NCI-H1048 (cell line): ENCODE results near the gene GOLGA3.
"Not testable (repeated sequence)": the region's sequence is repeated elsewhere in the genome, so short reads cannot be mapped to it uniquely, and the experiment has no call there.

ENCODE experiments used
- DNase-seq: peaks from one replicate; lab custom pipeline; 2025; lab: John Stamatoyannopoulos, UW

The GOLGA3 gene

DNA sequence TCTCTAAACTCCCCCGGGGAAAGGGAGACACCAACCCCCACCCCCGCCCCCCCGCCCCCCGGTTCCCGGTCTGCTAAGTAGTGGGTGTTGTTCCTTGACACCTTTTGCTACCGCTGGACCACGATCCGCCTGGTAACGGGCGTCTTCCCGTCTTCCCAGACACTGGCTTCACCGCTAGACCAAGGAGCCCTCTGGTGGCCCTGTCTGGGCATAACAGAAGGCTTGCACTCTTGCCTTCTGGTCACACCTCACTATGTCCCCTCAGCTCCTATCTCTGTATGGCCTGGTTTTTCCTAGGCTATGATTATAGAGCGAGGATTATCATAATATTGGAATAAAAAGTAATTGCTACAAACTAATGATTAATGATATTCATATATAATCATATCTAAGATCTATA is 19.3 kb downstream of the GOLGA3 start:
- not testable (repeated sequence) for DNase-seq

GRCh38 chr12:132807295-132808092 is 21.2 kb downstream of the GOLGA3 start:
- DNase-seq, result no peak

- no peak for DNase-seq
These were observed 21.8 kb downstream of the GOLGA3 start for GRCh38 chr12:132806857-132807256.

GRCh38 chr12:132804426-132804861 is 24.2 kb downstream of the GOLGA3 start:
- peak; percentile 55 for DNase-seq

DNA sequence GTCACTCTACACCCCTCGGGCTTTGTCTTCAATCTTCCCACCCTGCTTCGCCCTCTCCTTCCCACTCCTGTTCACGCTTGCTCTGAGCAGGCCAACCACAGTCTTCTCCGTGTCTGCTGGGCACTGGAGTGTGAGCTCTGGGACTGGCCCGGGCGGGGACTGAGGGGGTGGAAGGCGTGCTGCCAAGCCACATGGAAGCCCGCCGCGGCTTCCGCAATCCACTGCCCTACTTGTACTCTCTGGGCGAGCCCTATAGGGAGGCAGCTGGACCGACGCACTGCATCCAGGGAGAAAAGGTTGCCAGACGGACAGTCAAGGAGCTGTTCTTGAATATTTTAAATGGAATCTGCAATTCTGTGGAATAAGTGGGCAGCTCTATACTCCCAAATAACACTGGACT is 24.8 kb downstream of the GOLGA3 start:
- DNase-seq, result no peak

DNA sequence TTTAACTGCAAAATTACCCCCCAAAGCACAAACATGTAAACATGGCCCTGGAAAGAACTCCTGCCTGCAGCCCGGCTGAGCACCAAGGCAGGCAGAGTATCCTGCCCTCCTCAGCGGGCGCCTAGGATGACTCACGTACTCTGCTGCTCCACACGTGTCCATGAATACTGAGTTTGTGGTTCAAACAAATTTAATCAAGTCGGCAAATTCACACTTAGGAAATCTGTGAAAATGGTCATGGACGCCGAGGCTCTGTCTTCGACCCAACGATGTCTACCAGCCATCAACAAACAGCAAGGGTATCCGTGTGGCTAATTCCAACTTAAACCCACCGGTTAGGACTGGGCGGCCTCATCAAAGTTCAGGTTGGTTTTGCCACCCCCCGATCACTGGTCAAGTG is 25.5 kb downstream of the GOLGA3 start:
- no peak for DNase-seq

GRCh38 chr12:132801741-132802140 is 26.9 kb downstream of the GOLGA3 start:
- DNase-seq, result no peak

DNA sequence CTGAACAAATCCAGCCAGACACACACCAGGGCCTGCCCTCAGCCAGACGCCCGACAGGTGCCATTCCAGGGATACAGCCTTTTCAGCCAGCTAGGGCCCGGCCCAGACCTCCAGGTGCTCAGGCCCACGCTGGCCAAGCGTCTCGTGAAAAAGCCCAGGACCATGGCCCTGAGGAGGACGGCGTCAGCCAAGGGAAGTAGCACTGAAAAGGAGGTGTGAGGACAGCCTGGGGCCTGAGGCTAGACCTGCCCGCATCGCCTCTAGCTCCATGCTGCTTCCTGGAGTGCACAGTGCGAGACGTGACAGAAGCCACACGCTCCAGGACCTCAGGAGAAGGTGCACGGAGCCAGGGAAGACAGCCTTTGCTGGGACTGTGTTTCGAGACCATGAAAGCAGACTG is 29.8 kb downstream of the GOLGA3 start:
- DNase-seq, result no peak

- no peak for DNase-seq
These were observed 30.7 kb downstream of the GOLGA3 start for GRCh38 chr12:132797820-132798570.

DNA sequence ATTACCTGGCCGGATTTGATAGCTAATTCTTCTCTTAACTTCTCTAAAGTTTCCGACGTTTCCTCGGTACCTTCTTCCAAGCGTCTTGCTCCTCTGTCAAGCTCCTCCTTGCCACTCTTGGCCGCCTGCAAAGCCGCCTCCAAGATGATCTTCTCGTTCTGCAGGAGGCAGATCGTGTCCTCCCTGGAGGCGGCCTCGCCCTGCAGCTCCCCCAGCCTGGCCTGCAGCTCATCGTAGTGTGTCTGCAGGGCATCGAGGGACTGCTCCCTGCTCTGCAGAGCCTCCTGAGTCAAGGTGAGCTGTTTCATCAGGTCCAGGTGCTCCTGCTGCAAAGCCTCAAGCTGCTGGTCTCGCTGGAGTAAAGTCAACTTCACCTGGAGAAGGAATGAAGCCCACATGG is 32.8 kb downstream of the GOLGA3 start:
- no peak for DNase-seq

- not testable (repeated sequence) for DNase-seq
These were observed 36.7 kb downstream of the GOLGA3 start for GRCh38 chr12:132791940-132792339.

DNA sequence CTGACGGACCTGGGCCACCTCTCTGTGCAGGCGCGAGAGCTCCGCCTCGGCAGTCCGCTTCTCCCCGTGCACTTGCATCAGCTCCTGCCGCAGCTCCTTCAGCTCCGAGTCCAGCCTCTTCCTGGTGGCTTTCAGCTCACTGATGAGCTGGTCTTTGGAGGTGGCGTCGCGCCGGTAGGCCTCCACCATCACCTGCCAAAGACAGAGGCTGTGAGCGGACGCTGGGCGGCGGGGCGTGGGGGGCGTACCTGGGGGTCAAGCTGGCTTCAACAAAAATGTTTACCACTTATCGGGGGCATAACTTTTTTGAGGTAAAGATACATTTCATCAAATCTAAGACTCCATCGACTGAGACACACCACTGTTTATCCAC is 39.6 kb downstream of the GOLGA3 start:
- no peak for DNase-seq

- no peak for DNase-seq
These were observed 40.1 kb downstream of the GOLGA3 start for GRCh38 chr12:132788375-132789098.

DNA sequence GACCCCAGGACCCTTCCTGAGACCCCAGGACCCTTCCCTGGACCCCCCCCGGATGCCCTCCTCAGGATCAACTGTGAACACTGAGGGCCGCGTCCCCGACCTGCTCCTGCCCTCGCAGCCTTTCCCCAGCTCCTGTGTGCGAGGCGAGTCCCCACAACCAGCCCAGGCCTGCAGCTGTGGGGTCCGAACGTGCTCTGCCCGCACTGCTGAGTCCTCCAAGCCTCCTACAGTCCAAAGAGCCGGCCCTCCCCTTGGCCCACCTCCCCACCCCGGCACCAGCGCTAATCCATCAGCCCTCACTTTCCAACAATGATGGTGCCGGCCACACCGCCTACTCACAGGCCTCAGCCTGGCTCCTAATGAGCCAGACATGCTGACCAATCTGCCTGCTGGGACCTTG is 40.8 kb downstream of the GOLGA3 start:
- DNase-seq, result no peak

- no peak for DNase-seq
These were observed 42.5 kb downstream of the GOLGA3 start for GRCh38 chr12:132786192-132786591.

DNA sequence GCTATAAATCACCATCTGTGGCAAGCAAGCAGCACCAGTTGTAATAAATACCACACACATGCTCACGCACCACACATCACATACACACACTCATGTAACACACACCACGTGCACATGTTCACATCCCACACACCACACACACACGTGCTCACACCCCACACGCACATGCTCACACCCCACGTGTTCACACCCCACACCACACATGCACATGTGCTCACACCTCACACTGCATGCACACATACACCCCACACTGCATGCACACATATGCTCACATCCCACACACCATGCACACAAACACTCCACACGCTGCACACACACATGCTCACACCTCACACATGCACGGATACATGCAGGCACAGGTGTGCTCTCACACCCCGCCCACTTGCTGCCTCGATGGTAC is 44.1 kb downstream of the GOLGA3 start:
- no peak for DNase-seq

- no peak for DNase-seq
These were observed 44.6 kb downstream of the GOLGA3 start for GRCh38 chr12:132783917-132784531.

DNA sequence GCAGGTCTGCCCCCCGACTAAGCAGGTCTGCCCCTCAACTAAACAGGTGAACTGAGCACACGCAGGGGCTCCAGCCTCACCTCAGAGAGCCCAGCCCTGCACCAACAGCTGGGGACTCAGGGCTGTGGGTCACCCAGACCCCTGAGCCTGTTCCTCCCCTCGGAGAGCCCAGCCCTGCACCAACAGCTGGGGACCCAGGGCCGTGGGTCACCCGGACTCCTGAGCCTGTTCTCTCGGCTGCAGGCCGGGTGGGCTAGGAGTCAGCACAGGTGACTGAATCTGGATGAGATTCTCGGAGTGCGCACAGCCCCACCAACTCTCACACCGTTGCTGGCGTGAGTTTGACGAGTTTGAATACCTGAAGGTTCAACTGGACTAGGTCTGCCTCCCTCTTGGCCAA is 46.7 kb downstream of the GOLGA3 start:
- no peak for DNase-seq

DNA sequence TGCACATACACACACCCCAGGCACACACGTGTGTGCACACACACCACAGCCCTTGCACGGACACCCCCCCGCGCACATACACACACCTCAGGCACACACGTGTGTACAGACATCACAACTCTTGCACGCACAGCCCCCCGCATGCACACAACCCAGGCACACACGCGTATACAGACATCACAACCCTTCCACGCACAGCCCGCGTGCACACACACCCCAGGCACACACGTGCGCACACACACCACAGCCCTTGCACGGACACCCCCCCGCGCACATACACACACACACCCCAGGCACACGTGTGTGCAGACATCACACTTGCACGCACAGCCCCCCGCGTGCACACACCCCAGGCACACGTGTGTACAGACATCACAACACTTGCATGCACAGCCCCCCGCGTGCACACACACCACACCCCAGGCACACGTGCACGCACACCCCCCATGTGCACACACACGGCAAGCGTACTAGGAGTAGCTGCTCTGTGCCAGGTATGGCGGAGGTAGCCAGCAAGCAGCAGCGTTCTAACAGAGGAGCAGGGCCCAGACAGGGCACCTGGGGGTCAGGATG is 48.8 kb downstream of the GOLGA3 start:
- no peak for DNase-seq

- DNase-seq, result no peak
These were observed 51.1 kb downstream of the GOLGA3 start for GRCh38 chr12:132777614-132778013.

DNA sequence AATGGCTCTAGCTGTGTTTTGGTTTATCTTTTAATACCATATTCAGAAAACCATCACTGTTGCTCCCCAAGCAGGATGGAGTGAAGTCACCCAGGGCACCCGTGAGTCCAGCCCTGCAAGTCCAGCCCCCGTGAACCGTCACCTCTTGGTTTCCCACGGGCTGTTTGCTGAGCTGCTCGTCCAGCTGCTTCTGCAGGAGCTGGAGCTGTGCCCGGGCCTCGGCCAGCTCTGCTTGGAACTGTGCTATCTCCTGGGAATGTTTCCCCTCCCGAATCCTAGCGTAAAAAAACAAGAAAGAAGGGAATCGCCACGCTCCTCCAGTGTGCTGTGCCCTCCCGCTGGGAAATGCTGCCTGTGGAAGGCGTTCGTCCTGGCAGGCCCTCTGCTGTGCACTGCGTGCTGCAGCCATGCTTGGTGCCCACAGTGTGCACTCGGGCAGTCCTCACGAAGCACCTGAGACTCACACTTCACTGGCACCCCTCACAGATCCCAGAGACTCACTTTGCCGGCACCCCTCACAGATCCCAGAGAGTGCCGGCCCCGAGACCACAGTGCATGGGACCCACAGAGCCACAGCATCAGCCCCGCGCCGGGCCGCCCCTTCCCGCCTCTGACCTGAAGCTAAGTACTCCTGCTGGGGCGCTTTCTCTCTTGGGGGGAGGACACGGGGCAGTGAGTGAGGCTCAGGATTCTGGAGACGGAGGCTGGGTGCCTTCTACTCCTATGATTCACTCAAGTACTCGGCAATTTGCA is 51.7 kb downstream of the GOLGA3 start:
- no peak for DNase-seq
